ENCODE measurements around the gene PPP1R7.

Gene PPP1R7

GRCh38 chr2:241161646-241162281 is 11.5 kb downstream of the PPP1R7 start:
- no peak for DNase-seq (ENCODE audit: low read depth in 2 of 2)

- no peak for DNase-seq (ENCODE audit: low read depth in 2 of 2)
Observed at GRCh38 chr2:241163601-241164118, 13.4 kb downstream of the PPP1R7 start.

- no peak for DNase-seq (ENCODE audit: low read depth in 2 of 2)
Observed at GRCh38 chr2:241168366-241168765, 18.1 kb downstream of the PPP1R7 start.

GRCh38 chr2:241173557-241173956 is 23.3 kb downstream of the PPP1R7 start:
- DNase-seq (ENCODE audit: low read depth in 2 of 2), result no peak

- no peak for DNase-seq (ENCODE audit: low read depth in 2 of 2)
Observed at GRCh38 chr2:241177526-241178334, 27.5 kb downstream of the PPP1R7 start.

GRCh38 chr2:241178961-241179360 is 28.7 kb downstream of the PPP1R7 start:
- no peak for DNase-seq (ENCODE audit: low read depth in 2 of 2)

GRCh38 chr2:241179899-241180298 is 29.6 kb downstream of the PPP1R7 start:
- DNase-seq (ENCODE audit: low read depth in 2 of 2), result no peak

- no peak for DNase-seq (ENCODE audit: low read depth in 2 of 2)
Observed at GRCh38 chr2:241180495-241180894, 30.2 kb downstream of the PPP1R7 start.

GRCh38 chr2:241182126-241182525 is 31.9 kb downstream of the PPP1R7 start:
- DNase-seq (ENCODE audit: low read depth in 2 of 2), result no peak

- DNase-seq (ENCODE audit: low read depth in 2 of 2), result no peak
Observed at GRCh38 chr2:241182531-241183133, 32.4 kb downstream of the PPP1R7 start.

GRCh38 chr2:241183221-241183620 is 33.0 kb downstream of the PPP1R7 start:
- no peak for DNase-seq (ENCODE audit: low read depth in 2 of 2)

- DNase-seq (ENCODE audit: low read depth in 2 of 2), result no peak
Observed at GRCh38 chr2:241184901-241185300, 34.6 kb downstream of the PPP1R7 start.

GRCh38 chr2:241185961-241186360 is 35.7 kb downstream of the PPP1R7 start:
- no peak for DNase-seq (ENCODE audit: low read depth in 2 of 2)

GRCh38 chr2:241187101-241187917 is 37.0 kb downstream of the PPP1R7 start:
- DNase-seq (ENCODE audit: low read depth in 2 of 2), result no peak

GRCh38 chr2:241187918-241188234 is 37.6 kb downstream of the PPP1R7 start:
- DNase-seq (ENCODE audit: low read depth in 2 of 2), result no peak

GRCh38 chr2:241188361-241189092 is 38.3 kb downstream of the PPP1R7 start, which contains the start of gene ANO7:
TSS of gene ANO7 (plus strand) at chr2:241188677. CDS start at chr2:241190064, 1,387 bp downstream.
- DNase-seq (ENCODE audit: low read depth in 2 of 2), result no peak

- no peak for DNase-seq (ENCODE audit: low read depth in 2 of 2)
Observed at GRCh38 chr2:241189093-241189855, 39.0 kb downstream of the PPP1R7 start.

GRCh38 chr2:241189856-241190201 is 39.6 kb downstream of the PPP1R7 start:
- DNase-seq (ENCODE audit: low read depth in 2 of 2), result no peak

- DNase-seq (ENCODE audit: low read depth in 2 of 2), result no peak
Observed at GRCh38 chr2:241190291-241190981, 40.2 kb downstream of the PPP1R7 start.

- no peak for DNase-seq (ENCODE audit: low read depth in 2 of 2)
Observed at GRCh38 chr2:241191081-241191480, 40.8 kb downstream of the PPP1R7 start.
